Ascending aorta (tissue), 2 donors: Measurements from ENCODE around the gene PIH1D2. TPM values are rescaled to one million over a fixed set of nuclear protein-coding genes. Genes with fewer than 3 reads are reported as not detected.

Source experiments
- DNase-seq, 2 donors: peaks; one replicate each; pipeline ENCODE4 v3.0.0-alpha.2; 2019; ENCODE audit warnings: low spot score in 2 of 2
- H3K27ac ChIP-seq, 2 donors: fragments of 200-600 bp; sonication (generic); one replicate each; pipeline ENCODE4 v1.5.1; 2016 to 2017; ENCODE audit warnings: mild to moderate bottlenecking in 1 of 2
- H3K27me3 ChIP-seq: fragments of 200-600 bp; sonication (generic); one replicate; pipeline ENCODE4 v1.5.1; 2017
- H3K36me3 ChIP-seq, 2 donors: fragments of 200-600 bp; sonication (generic); one replicate each; pipeline ENCODE4 v1.5.1; 2016
- H3K4me1 ChIP-seq, 2 donors: fragments of 200-600 bp; sonication (generic); one replicate each; pipeline ENCODE4 v1.5.1; 2016 to 2017; ENCODE audit warnings: mild to moderate bottlenecking in 1 of 2
- H3K4me3 ChIP-seq, 2 donors: fragments of 200-600 bp; sonication (generic); one replicate each; pipeline ENCODE4 v1.5.1; 2016 to 2017; ENCODE audit warnings: mild to moderate bottlenecking in 1 of 2
- H3K9me3 ChIP-seq, 2 donors: fragments of 200-600 bp; sonication (generic); one replicate each; pipeline ENCODE4 v1.5.1; 2016
- CTCF ChIP-seq, 3 experiments: fragments of 200-600 bp in 2 of 3; fragments of 450-650 bp in 1 of 3; sonication (generic) in 2 of 3; IDR thresholded peaks; one replicate each; pipeline ENCODE4 v1.5.1; 2016 to 2019; ENCODE audit warnings: antibody characterized with exemption in 3 of 3, mild to moderate bottlenecking in 1 of 3, moderate library complexity in 1 of 3
- intact Hi-C: fragments of 100-400 bp; cut with DNase I; formaldehyde crosslinking; loops from one replicate; pipeline ENCODE4 v1.15.1; 2023
- total RNA-seq: library from RNA; depleted of rRNA; stranded (reverse); fragments of >200 nt; gene quantifications from one replicate; pipeline ENCODE4 v1.1.0, GENCODE V29; 2016

PIH1D2 gene
- total RNA-seq, 1 donor from 2014 or later = not detected

GRCh38 chr11:112024773-112025678 is 48.8 kb downstream of the PIH1D2 start, which contains the start of gene DLAT:
DLAT (plus strand) TSS chr11:112025408; CDS start chr11:112025473, 65 bp downstream.
- H3K9me3 ChIP-seq = no peaks in the 10 kb centered on the region
- no peaks in the 10 kb centered on the region for H3K27me3 ChIP-seq
- peak within 1 kb of the TSS; percentile 81 to 88 for H3K27ac ChIP-seq
- DNase-seq = peak; percentile 46 to 89
- no peak for TF ChIP-seq CTCF (IDR thresholded peaks at IDR 0.05)
- peaks cover 15 to 31% of the 10 kb centered on the region in 2 donors for H3K36me3 ChIP-seq
- peaks cover 0 to 11% of the 10 kb centered on the region in 2 donors for H3K4me1 ChIP-seq
- intact Hi-C loops = no loop called here
- peak within 1 kb of the TSS; percentile 94 to 96 for H3K4me3 ChIP-seq

GRCh38 chr11:112024178-112024772 is 49.5 kb downstream of the PIH1D2 start:
- peak overlapping the region; percentile 81 to 88 for H3K27ac ChIP-seq
- peaks cover 0 to 11% of the 10 kb centered on the region in 2 donors for H3K4me1 ChIP-seq
- intact Hi-C loops = no loop called here
- no peaks in the 10 kb centered on the region for H3K27me3 ChIP-seq
- TF ChIP-seq CTCF (IDR thresholded peaks at IDR 0.05) = no peak
- no peaks in the 10 kb centered on the region for H3K9me3 ChIP-seq
- peak overlapping the region; percentile 94 to 96 for H3K4me3 ChIP-seq
- H3K36me3 ChIP-seq = peaks cover 10 to 31% of the 10 kb centered on the region in 2 donors
- no peak for DNase-seq

- H3K36me3 ChIP-seq = peaks cover 6 to 33% of the 10 kb centered on the region in 2 donors
- no peak for TF ChIP-seq CTCF (IDR thresholded peaks at IDR 0.05)
- peaks cover 0 to 11% of the 10 kb centered on the region in 2 donors for H3K4me1 ChIP-seq
- intact Hi-C loops = no loop called here
- H3K27me3 ChIP-seq = no peaks in the 10 kb centered on the region
- no peak for DNase-seq
- H3K9me3 ChIP-seq = no peaks in the 10 kb centered on the region
- H3K27ac ChIP-seq = peak overlapping the region in 1 of 2 donors; percentile 14
- no peak overlapping the region for H3K4me3 ChIP-seq
Observed at GRCh38 chr11:112023104-112023503, 50.7 kb downstream of the PIH1D2 start.

GRCh38 chr11:112019066-112019465 is 54.8 kb downstream of the PIH1D2 start:
- Histone ChIP-seq H3K4me1 (peaks cover 0 to 17% of the 10 kb centered on the region in 2 donors), H3K27me3 (no peaks in the 10 kb centered on the region), H3K36me3 (peaks cover 6 to 33% of the 10 kb centered on the region in 2 donors), H3K27ac (peak overlapping the region; percentile 83 to 85), H3K4me3 (no peak overlapping the region), H3K9me3 (no peaks in the 10 kb centered on the region)
- TF ChIP-seq CTCF (IDR thresholded peaks at IDR 0.05) = no peak
- DNase-seq = no peak
- intact Hi-C loops = loop anchor here (5.0 kb wide), 1 partner anchor 92 kb away; no protein-coding TSS in a partner anchor

Other genes starting within 250 kb of the PIH1D2 start
- 16.8 TPM for gene ALG9, start 202.4 kb downstream of the PIH1D2 start, total RNA-seq
- gene FDXACB1, start 194.9 kb downstream of the PIH1D2 start, total RNA-seq = 0.53 TPM
- gene CFAP68, start 194.5 kb downstream of the PIH1D2 start, total RNA-seq = not detected
- 288 TPM for gene CRYAB, start 162.2 kb downstream of the PIH1D2 start, total RNA-seq
- not detected for gene HSPB2, start 161.3 kb downstream of the PIH1D2 start, total RNA-seq
- not detected for gene C11orf52, start 155.1 kb downstream of the PIH1D2 start, total RNA-seq
- 48.9 TPM for gene DIXDC1, start 136.7 kb downstream of the PIH1D2 start, total RNA-seq
- gene DLAT, start 48.6 kb downstream of the PIH1D2 start, total RNA-seq = 21.3 TPM
- gene NKAPD1, start 282 bp upstream of the PIH1D2 start, total RNA-seq = 12.2 TPM
- 28.9 TPM for gene TIMM8B, start 12.7 kb upstream of the PIH1D2 start, total RNA-seq
- gene SDHD, start 12.9 kb upstream of the PIH1D2 start, total RNA-seq = 68.5 TPM
- 9.0 TPM for gene IL18, start 90.1 kb upstream of the PIH1D2 start, total RNA-seq
- gene TEX12, start 93.4 kb upstream of the PIH1D2 start, total RNA-seq = not detected
- gene BCO2, start 101.5 kb upstream of the PIH1D2 start, total RNA-seq = not detected
- gene PTS, start 152.4 kb upstream of the PIH1D2 start, total RNA-seq = 13.5 TPM
- not detected for gene PLET1, start 186.8 kb upstream of the PIH1D2 start, total RNA-seq